Sigmoid colon (tissue), 4 donors: ENCODE data around the gene ABCC6.

Source experiments
- EP300 ChIP-seq, 4 donors: sonication (generic); formaldehyde crosslinking; IDR thresholded peaks; one replicate each; pipeline ENCODE4 v1.6.1; 2017; ENCODE audit warnings: antibody characterized with exemption in 4 of 4
- POLR2A ChIP-seq, 2 donors: fragments of 450-650 bp; IDR thresholded peaks; one replicate each; pipeline ENCODE4 v1.6.1; 2016; ENCODE audit warnings: antibody characterized with exemption in 2 of 2, mild to moderate bottlenecking in 2 of 2, moderate library complexity in 2 of 2
- TF ChIP-seq, protein P1 (sequence below), 4 experiments: fragments of 450-650 bp in 3 of 4; fragments of 200-600 bp in 1 of 4; IDR thresholded peaks; one replicate each; pipeline ENCODE4 v1.5.1; 2016 to 2019; ENCODE audit warnings: antibody characterized with exemption in 4 of 4, mild to moderate bottlenecking in 3 of 4, moderate library complexity in 2 of 4

- TF ChIP-seq, protein P1, sequence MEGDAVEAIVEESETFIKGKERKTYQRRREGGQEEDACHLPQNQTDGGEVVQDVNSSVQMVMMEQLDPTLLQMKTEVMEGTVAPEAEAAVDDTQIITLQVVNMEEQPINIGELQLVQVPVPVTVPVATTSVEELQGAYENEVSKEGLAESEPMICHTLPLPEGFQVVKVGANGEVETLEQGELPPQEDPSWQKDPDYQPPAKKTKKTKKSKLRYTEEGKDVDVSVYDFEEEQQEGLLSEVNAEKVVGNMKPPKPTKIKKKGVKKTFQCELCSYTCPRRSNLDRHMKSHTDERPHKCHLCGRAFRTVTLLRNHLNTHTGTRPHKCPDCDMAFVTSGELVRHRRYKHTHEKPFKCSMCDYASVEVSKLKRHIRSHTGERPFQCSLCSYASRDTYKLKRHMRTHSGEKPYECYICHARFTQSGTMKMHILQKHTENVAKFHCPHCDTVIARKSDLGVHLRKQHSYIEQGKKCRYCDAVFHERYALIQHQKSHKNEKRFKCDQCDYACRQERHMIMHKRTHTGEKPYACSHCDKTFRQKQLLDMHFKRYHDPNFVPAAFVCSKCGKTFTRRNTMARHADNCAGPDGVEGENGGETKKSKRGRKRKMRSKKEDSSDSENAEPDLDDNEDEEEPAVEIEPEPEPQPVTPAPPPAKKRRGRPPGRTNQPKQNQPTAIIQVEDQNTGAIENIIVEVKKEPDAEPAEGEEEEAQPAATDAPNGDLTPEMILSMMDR (IDR thresholded peaks at IDR 0.05) = no peak
- TF ChIP-seq EP300 (IDR thresholded peaks at IDR 0.05) (no peak), POLR2A (IDR thresholded peaks at IDR 0.05) (no peak)
Observed at GRCh38 chr16:16141141-16141540, 82.2 kb downstream of the ABCC6 start.
